NCI-H460 (cell line): Measurements from ENCODE around the gene PYGB. TPM values are rescaled to one million over a fixed set of nuclear protein-coding genes. Genes with fewer than 3 reads are reported as not detected.

Source experiments
- DNase-seq: peaks from one replicate; pipeline ENCODE4 v3.0.0-alpha.2; 2016; ENCODE audit warnings: low read depth; ENCODE audit errors: extremely low read depth
- polyA plus RNA-seq: library from polyadenylated mRNA; depleted of rRNA; stranded (reverse); fragments of >200 nt; gene quantifications from 2 replicates; pipeline ENCODE4 v1.2.3, GENCODE V29; 2014; cell fraction: nucleus; rRNA removed
- total RNA-seq: library from RNA; depleted of rRNA; stranded (reverse); fragments of >200 nt; shearing (Covaris generic); gene quantifications from 2 replicates; pipeline ENCODE4 v1.2.3, GENCODE V29; 2014; rRNA removed

Gene PYGB
- total RNA-seq: 422 and 453 TPM in 2 replicates
- polyA plus RNA-seq: 488 and 572 TPM in 2 replicates

- peak; percentile 79 for DNase-seq
These were observed at the start of gene PYGB for GRCh38 chr20:25247956-25248785. Gene PYGB (plus strand): TSS chr20:25248085. CDS start chr20:25248179, 94 bp downstream.

GRCh38 chr20:25198663-25199383 is 49.1 kb upstream of the PYGB start:
- no peak for DNase-seq

- DNase-seq: no peak
These were observed 48.2 kb upstream of the PYGB start for GRCh38 chr20:25199473-25200260.

- no peak for DNase-seq
These were observed 44.8 kb upstream of the PYGB start for GRCh38 chr20:25203089-25203488.

GRCh38 chr20:25203871-25204320 is 44.0 kb upstream of the PYGB start:
- no peak for DNase-seq

- no peak for DNase-seq
These were observed 43.2 kb upstream of the PYGB start for GRCh38 chr20:25204550-25205276.

- no peak for DNase-seq
These were observed 42.4 kb upstream of the PYGB start for GRCh38 chr20:25205277-25206062.

- no peak for DNase-seq
These were observed 41.9 kb upstream of the PYGB start for GRCh38 chr20:25206063-25206403.

- no peak for DNase-seq
These were observed 41.3 kb upstream of the PYGB start for GRCh38 chr20:25206548-25206947.

GRCh38 chr20:25207149-25207959 is 40.5 kb upstream of the PYGB start:
- DNase-seq: no peak

- no peak for DNase-seq
These were observed 39.8 kb upstream of the PYGB start for GRCh38 chr20:25207960-25208534.

GRCh38 chr20:25209400-25209799 is 38.5 kb upstream of the PYGB start:
- DNase-seq: no peak

- no peak for DNase-seq
These were observed 38.0 kb upstream of the PYGB start for GRCh38 chr20:25209911-25210310.

GRCh38 chr20:25211273-25211672 is 36.6 kb upstream of the PYGB start:
- DNase-seq: no peak

GRCh38 chr20:25212242-25212641 is 35.6 kb upstream of the PYGB start:
- no peak for DNase-seq

GRCh38 chr20:25213566-25214425 is 34.1 kb upstream of the PYGB start:
- no peak for DNase-seq

- no peak for DNase-seq
These were observed 33.5 kb upstream of the PYGB start for GRCh38 chr20:25214426-25214790.
